Myometrial cell (primary cell): Measurements from ENCODE around the gene NKAIN2. TPM values are rescaled to one million over a fixed set of nuclear protein-coding genes. Genes with fewer than 3 reads are reported as not detected.

Source experiments
- total RNA-seq: library from RNA; depleted of rRNA; stranded (reverse); fragments of >200 nt; gene quantifications from 2 replicates; pipeline ENCODE4 v1.2.3, GENCODE V29; 2015

Gene NKAIN2
- not detected in 2 replicates for total RNA-seq

DNA sequence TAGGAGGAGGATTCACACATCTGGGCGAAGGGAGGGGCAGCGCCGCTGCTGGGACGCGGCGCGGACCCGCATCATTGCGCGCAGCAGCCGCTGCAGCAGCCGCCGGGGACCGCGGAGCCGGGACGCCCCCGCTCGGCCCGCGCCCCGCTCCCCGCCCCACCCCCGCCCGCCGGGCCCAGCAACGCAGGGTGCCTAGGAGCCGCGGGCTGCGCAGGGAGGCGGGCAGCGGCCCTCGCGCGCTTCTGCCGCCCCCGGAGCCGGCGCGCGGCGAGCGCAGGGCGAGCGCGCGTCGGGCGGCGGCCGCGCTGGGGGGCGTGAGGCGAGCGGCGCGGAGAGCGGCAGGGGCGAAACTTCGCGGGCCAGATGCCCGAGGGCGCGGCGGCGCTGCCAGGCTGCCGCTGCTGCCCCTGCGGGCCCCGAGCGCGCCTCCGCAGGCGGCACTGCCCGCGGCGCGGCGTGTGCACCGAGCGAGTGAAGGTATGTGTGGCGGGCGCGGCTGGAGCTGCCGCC is at the start of gene NKAIN2:
NKAIN2 (plus strand) TSS at position 362 of the 510 bp plus-strand sequence.

Other genes starting within 250 kb of the NKAIN2 start
- not detected in 2 replicates for gene TRDN, start 166.9 kb upstream of the NKAIN2 start, total RNA-seq